ENCODE results near the gene PRIMPOL. TPM values are rescaled to one million over a fixed set of nuclear protein-coding genes. Genes with fewer than 3 reads are reported as not detected.

The PRIMPOL gene
- total RNA-seq, 1 donor from 2014 or later = 10.1 TPM

Other genes with a start within 250 kb of the PRIMPOL start
- 16.3 and 20.6 TPM in 2 replicates for gene IRF2, start 175.2 kb upstream of the PRIMPOL start, total RNA-seq
- gene CASP3, start 291 bp upstream of the PRIMPOL start, total RNA-seq = 22.6 and 26.8 TPM in 2 replicates
- 2.4 and 8.1 TPM in 2 replicates for gene CENPU, start 84.4 kb downstream of the PRIMPOL start, total RNA-seq
- gene ACSL1, start 176.2 kb downstream of the PRIMPOL start, total RNA-seq = 3.6 and 9.2 TPM in 2 replicates

All from lung microvascular endothelial cell (primary cell).